ENCODE results near the gene LY9. TPM values are rescaled to one million over a fixed set of nuclear protein-coding genes. Genes with fewer than 3 reads are reported as not detected.

The LY9 gene
- total RNA-seq, 1 donor from 2014 or later = not detected

DNA sequence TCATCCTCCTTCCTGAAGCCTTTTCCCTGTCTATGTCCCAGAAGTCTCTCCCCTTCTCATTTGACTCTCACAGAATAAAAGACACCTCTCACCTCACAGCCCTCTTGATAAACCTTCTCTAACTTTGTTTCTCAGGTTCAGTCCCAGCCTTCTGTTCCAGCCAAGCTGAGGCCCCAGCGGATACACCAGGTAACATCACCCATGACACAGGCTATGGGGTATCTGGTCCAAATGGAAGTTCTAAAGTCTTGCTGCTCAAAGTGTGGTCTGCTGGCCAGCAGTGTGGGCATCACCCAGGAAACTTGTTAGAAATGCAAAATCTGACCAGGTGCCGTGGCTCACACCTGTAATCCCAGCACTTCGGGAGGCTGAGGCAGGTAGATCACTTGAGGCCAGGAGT, 23.2 kb downstream of the LY9 start:
- TF ChIP-seq, protein P1, sequence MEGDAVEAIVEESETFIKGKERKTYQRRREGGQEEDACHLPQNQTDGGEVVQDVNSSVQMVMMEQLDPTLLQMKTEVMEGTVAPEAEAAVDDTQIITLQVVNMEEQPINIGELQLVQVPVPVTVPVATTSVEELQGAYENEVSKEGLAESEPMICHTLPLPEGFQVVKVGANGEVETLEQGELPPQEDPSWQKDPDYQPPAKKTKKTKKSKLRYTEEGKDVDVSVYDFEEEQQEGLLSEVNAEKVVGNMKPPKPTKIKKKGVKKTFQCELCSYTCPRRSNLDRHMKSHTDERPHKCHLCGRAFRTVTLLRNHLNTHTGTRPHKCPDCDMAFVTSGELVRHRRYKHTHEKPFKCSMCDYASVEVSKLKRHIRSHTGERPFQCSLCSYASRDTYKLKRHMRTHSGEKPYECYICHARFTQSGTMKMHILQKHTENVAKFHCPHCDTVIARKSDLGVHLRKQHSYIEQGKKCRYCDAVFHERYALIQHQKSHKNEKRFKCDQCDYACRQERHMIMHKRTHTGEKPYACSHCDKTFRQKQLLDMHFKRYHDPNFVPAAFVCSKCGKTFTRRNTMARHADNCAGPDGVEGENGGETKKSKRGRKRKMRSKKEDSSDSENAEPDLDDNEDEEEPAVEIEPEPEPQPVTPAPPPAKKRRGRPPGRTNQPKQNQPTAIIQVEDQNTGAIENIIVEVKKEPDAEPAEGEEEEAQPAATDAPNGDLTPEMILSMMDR (IDR thresholded peaks at IDR 0.05; ENCODE audit: unreplicated experiment) = no peak
- no peak overlapping the region for H3K4me3 Mint-ChIP-seq
- DNase-seq (ENCODE audit: low spot score in 2 of 2, unreplicated experiment in 2 of 2) = no peak
- H3K27ac Mint-ChIP-seq = no peak overlapping the region
- peaks cover 6% of the 10 kb centered on the region for H3K4me1 Mint-ChIP-seq
- H3K27me3 Mint-ChIP-seq (ENCODE audit: low read depth) = no peaks in the 10 kb centered on the region
- H3K36me3 Mint-ChIP-seq = no peaks in the 10 kb centered on the region
- H3K9me3 Mint-ChIP-seq = no peaks in the 10 kb centered on the region

DNA sequence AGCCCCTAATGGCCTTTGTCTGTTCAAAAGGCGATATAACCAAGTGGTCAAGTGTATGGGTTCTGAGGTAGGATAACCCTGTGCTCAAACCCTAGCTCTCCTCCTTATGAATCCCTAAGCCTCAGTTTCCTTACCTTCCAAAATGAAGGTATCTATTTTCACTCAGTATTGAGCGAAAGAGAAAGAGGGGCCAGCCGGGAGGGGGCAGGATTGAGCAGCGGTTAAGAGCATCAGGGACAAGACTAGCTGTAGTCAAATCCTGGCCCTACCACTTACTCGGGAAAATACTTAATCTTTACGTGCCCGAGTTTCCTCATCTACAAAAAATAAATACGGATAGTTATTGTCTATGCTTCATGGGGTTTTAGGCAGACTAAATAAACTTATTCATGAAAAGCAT, 25.7 kb downstream of the LY9 start:
- Mint-ChIP-seq H3K4me1 (peaks cover 6% of the 10 kb centered on the region), H3K9me3 (no peaks in the 10 kb centered on the region), H3K27me3 (ENCODE audit: low read depth) (no peaks in the 10 kb centered on the region), H3K36me3 (no peaks in the 10 kb centered on the region), H3K27ac (no peak overlapping the region), H3K4me3 (no peak overlapping the region)
- DNase-seq (ENCODE audit: low spot score in 2 of 2, unreplicated experiment in 2 of 2) = no peak
- TF ChIP-seq, protein P1 (IDR thresholded peaks at IDR 0.05; ENCODE audit: unreplicated experiment) = no peak

DNA sequence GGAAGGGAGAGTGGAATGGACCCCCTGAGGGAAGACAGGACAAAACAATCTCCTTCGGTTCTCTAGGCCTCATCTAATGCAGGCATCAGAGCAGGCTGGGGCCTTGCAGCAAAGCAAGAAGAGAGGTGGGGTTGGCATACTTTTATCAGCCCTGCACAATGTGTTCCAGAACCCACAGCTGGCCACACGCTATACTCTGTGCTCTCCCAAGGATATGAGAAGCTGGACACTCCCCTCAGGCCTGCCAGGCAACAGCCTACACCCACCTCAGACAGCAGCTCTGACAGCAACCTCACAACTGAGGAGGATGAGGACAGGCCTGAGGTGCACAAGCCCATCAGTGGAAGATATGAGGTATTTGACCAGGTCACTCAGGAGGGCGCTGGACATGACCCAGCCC, 27.3 kb downstream of the LY9 start:
- Mint-ChIP-seq H3K9me3 (no peaks in the 10 kb centered on the region), H3K36me3 (no peaks in the 10 kb centered on the region), H3K27me3 (ENCODE audit: low read depth) (no peaks in the 10 kb centered on the region), H3K27ac (no peak overlapping the region), H3K4me3 (no peak overlapping the region), H3K4me1 (peaks cover 3% of the 10 kb centered on the region)
- no peak for DNase-seq (ENCODE audit: low spot score in 2 of 2, unreplicated experiment in 2 of 2)
- TF ChIP-seq, protein P1 (IDR thresholded peaks at IDR 0.05; ENCODE audit: unreplicated experiment) = no peak

DNA sequence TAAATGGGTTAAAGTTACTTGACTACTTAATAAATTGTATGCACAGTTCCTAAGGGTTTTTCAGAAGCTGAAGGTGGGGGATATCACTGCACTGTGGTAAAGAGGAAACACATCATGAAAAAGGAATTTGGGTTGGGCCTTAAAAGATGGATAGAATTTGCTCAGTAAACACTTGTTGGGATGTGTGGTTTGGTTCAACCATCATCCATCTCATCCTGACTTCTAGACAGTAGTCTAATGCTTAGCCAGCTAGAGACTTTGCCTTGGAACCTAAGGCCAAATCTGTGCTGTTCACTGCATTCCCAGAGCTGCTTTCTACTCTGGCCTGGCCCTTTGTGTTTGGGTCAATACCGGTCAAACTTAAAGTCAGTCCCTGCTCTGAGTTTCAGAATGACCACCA, 30.6 kb downstream of the LY9 start:
- H3K27ac Mint-ChIP-seq = peak overlapping the region; percentile 57
- H3K36me3 Mint-ChIP-seq = no peaks in the 10 kb centered on the region
- no peaks in the 10 kb centered on the region for H3K9me3 Mint-ChIP-seq
- H3K4me3 Mint-ChIP-seq = no peak overlapping the region
- peaks cover 10% of the 10 kb centered on the region for H3K4me1 Mint-ChIP-seq
- TF ChIP-seq, protein P1 (IDR thresholded peaks at IDR 0.05; ENCODE audit: unreplicated experiment) = no peak
- DNase-seq (ENCODE audit: low spot score in 2 of 2, unreplicated experiment in 2 of 2) = no peak
- no peaks in the 10 kb centered on the region for H3K27me3 Mint-ChIP-seq (ENCODE audit: low read depth)

DNA sequence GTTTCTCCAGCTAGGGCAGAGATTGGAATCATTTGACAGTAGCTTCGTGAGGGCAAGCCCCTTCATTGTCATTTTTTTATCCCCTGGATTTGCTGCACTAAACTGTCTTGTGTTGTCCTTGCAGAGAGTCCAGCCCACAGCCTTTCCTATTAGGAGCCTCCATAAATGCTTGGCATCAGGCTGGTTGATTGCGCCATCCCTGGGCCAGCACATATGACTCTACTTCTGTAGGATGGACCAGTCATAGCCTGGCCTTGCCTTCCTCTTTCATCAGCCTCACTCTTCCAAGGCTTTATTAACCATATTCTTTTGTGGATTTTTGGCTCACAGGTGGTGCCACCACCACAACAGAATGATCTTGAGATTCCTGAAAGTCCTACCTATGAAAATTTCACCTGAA, 31.4 kb downstream of the LY9 start:
- Mint-ChIP-seq H3K27me3 (ENCODE audit: low read depth) (no peaks in the 10 kb centered on the region), H3K4me1 (peaks cover 10% of the 10 kb centered on the region), H3K36me3 (no peaks in the 10 kb centered on the region), H3K4me3 (no peak overlapping the region), H3K9me3 (no peaks in the 10 kb centered on the region), H3K27ac (no peak overlapping the region)
- TF ChIP-seq, protein P1 (IDR thresholded peaks at IDR 0.05; ENCODE audit: unreplicated experiment) = no peak
- no peak for DNase-seq (ENCODE audit: low spot score in 2 of 2, unreplicated experiment in 2 of 2)

DNA sequence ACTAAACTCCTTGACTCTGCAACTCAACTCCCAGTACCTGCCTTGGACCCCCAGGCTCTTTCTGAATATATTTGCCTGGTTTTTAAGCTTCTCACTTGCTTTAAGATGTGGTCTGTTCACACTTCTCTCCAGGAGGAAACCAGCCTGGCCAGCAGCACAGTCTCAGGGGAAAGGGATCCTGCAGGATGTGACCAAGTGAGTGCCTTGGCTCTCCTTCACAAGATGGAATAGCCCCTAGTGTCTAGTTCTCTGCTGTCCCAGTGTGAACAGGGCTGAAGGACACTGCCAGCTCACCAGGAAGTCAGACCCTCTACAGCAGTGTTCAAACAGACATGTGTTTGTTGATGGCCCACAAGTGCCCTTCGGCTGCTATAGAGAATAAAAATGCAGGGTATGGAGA, 33.8 kb downstream of the LY9 start:
- H3K27ac Mint-ChIP-seq = no peak overlapping the region
- no peaks in the 10 kb centered on the region for H3K36me3 Mint-ChIP-seq
- peaks cover 10% of the 10 kb centered on the region for H3K4me1 Mint-ChIP-seq
- no peaks in the 10 kb centered on the region for H3K9me3 Mint-ChIP-seq
- H3K4me3 Mint-ChIP-seq = no peak overlapping the region
- DNase-seq (ENCODE audit: low spot score in 2 of 2, unreplicated experiment in 2 of 2) = no peak
- TF ChIP-seq, protein P1 (IDR thresholded peaks at IDR 0.05; ENCODE audit: unreplicated experiment) = no peak
- H3K27me3 Mint-ChIP-seq (ENCODE audit: low read depth) = no peaks in the 10 kb centered on the region
